GM23338 (cell line): ENCODE data around the gene AEBP2. TPM values are rescaled to one million over a fixed set of nuclear protein-coding genes. Genes with fewer than 3 reads are reported as not detected.

Source experiments
- ATAC-seq: fragments of 200-7000 bp; cut with Tn5 transposase; 3 replicates; pipeline ENCODE4 v1.9.1; 2020
- DNase-seq: peaks from one replicate; pipeline ENCODE4 v3.0.0-alpha.2; 2015; ENCODE audit warnings: low spot score
- H2AFZ ChIP-seq: fragments of 200-600 bp; sonication (generic); 2 replicates; pipeline ENCODE4 v1.8.0; 2016; ENCODE audit warnings: antibody characterized with exemption, mild to moderate bottlenecking, moderate library complexity
- H3F3A ChIP-seq: fragments of 200-600 bp; sonication (generic); replicated peaks from 2 replicates; pipeline ENCODE4 v1.8.0; 2017; ENCODE audit warnings: antibody characterized with exemption, mixed run types, low read depth
- H3K27ac ChIP-seq: fragments of 200-600 bp; sonication (generic); 2 replicates; pipeline ENCODE4 v1.6.1; 2016; ENCODE audit warnings: low read depth
- H3K27me3 ChIP-seq: fragments of 200-600 bp; sonication (generic); 2 replicates; pipeline ENCODE4 v1.8.0; 2016; ENCODE audit warnings: mild to moderate bottlenecking, mixed run types, moderate library complexity; ENCODE audit not compliant: insufficient read depth
- H3K36me3 ChIP-seq: fragments of 200-600 bp; sonication (generic); 2 replicates; pipeline ENCODE4 v1.8.0; 2016; ENCODE audit warnings: mild to moderate bottlenecking; ENCODE audit not compliant: insufficient read depth
- H3K4me1 ChIP-seq: fragments of 200-600 bp; sonication (generic); 2 replicates; pipeline ENCODE4 v1.8.0; 2016; ENCODE audit warnings: mild to moderate bottlenecking, moderate library complexity; ENCODE audit not compliant: insufficient read depth
- H3K4me2 ChIP-seq: fragments of 200-600 bp; sonication (generic); 2 replicates; pipeline ENCODE4 v1.7.1; 2017; ENCODE audit warnings: mixed run types
- H3K4me3 ChIP-seq: fragments of 200-600 bp; sonication (generic); 2 replicates; pipeline ENCODE4 v1.6.1; 2016; ENCODE audit warnings: mixed run types
- H3K79me2 ChIP-seq: fragments of 200-600 bp; sonication (generic); replicated peaks from 2 replicates; pipeline ENCODE4 v1.8.0; 2017; ENCODE audit warnings: mild to moderate bottlenecking; ENCODE audit not compliant: insufficient read depth
- H3K9me2 ChIP-seq: fragments of 200-600 bp; sonication (generic); 2 replicates; pipeline ENCODE4 v1.8.0; 2017; ENCODE audit not compliant: insufficient read depth
- H4K20me1 ChIP-seq: fragments of 200-600 bp; sonication (generic); replicated peaks from 2 replicates; pipeline ENCODE4 v1.8.0; 2017; ENCODE audit warnings: mild to moderate bottlenecking; ENCODE audit not compliant: insufficient read depth
- H3K27ac Mint-ChIP-seq: 2 replicates; pipeline ENCODE4 v1.8.0; 2020; ENCODE audit warnings: inconsistent platforms, mild to moderate bottlenecking, moderate library complexity, mixed read lengths
- H3K27me3 Mint-ChIP-seq: 3 replicates; pipeline ENCODE4 v1.8.0; 2022; ENCODE audit warnings: low read depth, mild to moderate bottlenecking, moderate library complexity, mixed read lengths, inconsistent platforms; ENCODE audit not compliant: insufficient read depth, poor library complexity
- H3K36me3 Mint-ChIP-seq: 3 replicates; pipeline ENCODE4 v1.8.0; 2021; ENCODE audit warnings: low read depth, mild to moderate bottlenecking, inconsistent platforms, moderate library complexity, mixed read lengths
- H3K4me1 Mint-ChIP-seq: 3 replicates; pipeline ENCODE4 v1.8.0; 2020; ENCODE audit warnings: mild to moderate bottlenecking, inconsistent platforms, mixed read lengths
- H3K4me3 Mint-ChIP-seq: 3 replicates; pipeline ENCODE4 v1.8.0; 2021; ENCODE audit warnings: moderate library complexity, mild to moderate bottlenecking, inconsistent platforms, mixed read lengths
- H3K9me3 Mint-ChIP-seq: 3 replicates; pipeline ENCODE4 v1.8.0; 2020; ENCODE audit warnings: moderate library complexity, mild to moderate bottlenecking, inconsistent platforms, mixed read lengths
- CREB1 ChIP-seq: fragments of 250-450 bp; sonication (Bioruptor Pico); IDR thresholded peaks from 2 replicates; pipeline ENCODE4 v1.5.0; 2020; ENCODE audit warnings: low read depth, mild to moderate bottlenecking, moderate library complexity
- CTCF ChIP-seq, 2 experiments: fragments of 200-600 bp in 1 of 2; sonication (generic) in 1 of 2; conservative IDR thresholded peaks; 2 replicates each; pipeline versions ENCODE4 v1.5.1 to v1.6.1; 2016 to 2017; ENCODE audit warnings: antibody characterized with exemption in 2 of 2, low read depth in 2 of 2, mild to moderate bottlenecking in 2 of 2, moderate library complexity in 1 of 2
- EZH2 ChIP-seq: fragments of 200-600 bp; sonication (generic); IDR thresholded peaks from one replicate; pipeline ENCODE4 v1.8.0; 2017; ENCODE audit warnings: antibody characterized with exemption, mild to moderate bottlenecking, low read depth; ENCODE audit not compliant: unreplicated experiment
- EZH2phosphoT487 ChIP-seq: fragments of 200-600 bp; sonication (generic); IDR thresholded peaks from one replicate; pipeline ENCODE4 v1.8.1; 2018; ENCODE audit warnings: antibody characterized with exemption; ENCODE audit not compliant: unreplicated experiment
- JUNB ChIP-seq: IDR thresholded peaks from one replicate; pipeline ENCODE4 v1.6.1; 2016; ENCODE audit warnings: antibody characterized with exemption; ENCODE audit not compliant: unreplicated experiment
- NANOG ChIP-seq: IDR thresholded peaks from 2 replicates; pipeline ENCODE4 v1.6.1; 2016; ENCODE audit warnings: antibody characterized with exemption, borderline replicate concordance
- POLR2AphosphoS5 ChIP-seq: IDR thresholded peaks from 2 replicates; pipeline ENCODE4 v1.6.1; 2016; ENCODE audit warnings: antibody characterized with exemption, low read depth
- REST ChIP-seq: IDR thresholded peaks from one replicate; pipeline ENCODE4 v1.6.1; 2018; ENCODE audit warnings: antibody characterized with exemption; ENCODE audit not compliant: unreplicated experiment
- STAT1 ChIP-seq: IDR thresholded peaks from one replicate; pipeline ENCODE4 v1.6.1; 2016; ENCODE audit warnings: antibody characterized with exemption; ENCODE audit not compliant: unreplicated experiment
- ZNF114 ChIP-seq: fragments of 250-450 bp; sonication (Bioruptor Pico); IDR thresholded peaks from 2 replicates; pipeline ENCODE4 v1.5.0; 2020; ENCODE audit warnings: mild to moderate bottlenecking, moderate library complexity
- ZNF331 ChIP-seq: fragments of 250-450 bp; sonication (Bioruptor Pico); IDR thresholded peaks from 2 replicates; pipeline ENCODE4 v1.5.0; 2020; ENCODE audit warnings: low read depth, mild to moderate bottlenecking, moderate library complexity
- polyA plus RNA-seq: library from polyadenylated mRNA; unstranded; fragments of >200 nt; fragmentation: Nextera tagmentation; extraction: Ambion mirVana; gene quantifications from 2 replicates; pipeline ENCODE4 v1.2.1, GENCODE V29; 2016
- total RNA-seq: library from RNA; depleted of rRNA; stranded (reverse); fragments of >200 nt; shearing (Covaris generic); gene quantifications from 2 replicates; pipeline ENCODE4 v1.2.3, GENCODE V29; 2014
- TF ChIP-seq, protein P1 (sequence below): IDR thresholded peaks from 2 replicates; pipeline ENCODE4 v1.6.1; 2016; ENCODE audit warnings: antibody characterized with exemption
- TF ChIP-seq, protein P2 (sequence below): fragments of 250-450 bp; sonication (Bioruptor Pico); IDR thresholded peaks from 2 replicates; pipeline ENCODE4 v1.5.0; 2020; ENCODE audit warnings: mild to moderate bottlenecking, moderate library complexity

Gene AEBP2
- total and polyA plus RNA-seq, 2 experiments from 2014 or later = 39.3 to 48.1 TPM

GRCh38 chr12:19428246-19428645, 11.0 kb upstream of the AEBP2 start:
- Histone ChIP-seq H3K27ac (no peak overlapping the region), H3K36me3 (no peaks in the 10 kb centered on the region; the same call in 1 of the 2 replicates), H3K9me2 (0 out of 2 replicates have a peak, but pooled peaks cover 3% of the 10 kb centered on the region), H3K4me2 (no peak overlapping the region), H3K4me3 (no peak overlapping the region), H2AFZ (no peak overlapping the region), H3K79me2 (no peaks in the 10 kb centered on the region), H3K27me3 (no peaks in the 10 kb centered on the region), H3F3A (no peaks in the 10 kb centered on the region), H4K20me1 (no peaks in the 10 kb centered on the region), H3K4me1 (no peaks in the 10 kb centered on the region)
- no peak for ATAC-seq
- Mint-ChIP-seq H3K4me3 (no peak overlapping the region), H3K27me3 (peaks cover 7% of the 10 kb centered on the region), H3K4me1 (peaks cover 6% of the 10 kb centered on the region), H3K9me3 (peaks cover 34% of the 10 kb centered on the region; the same call in 2 of the 3 replicates), H3K36me3 (peaks cover 37% of the 10 kb centered on the region), H3K27ac (no peak overlapping the region)
- no peak for TF ChIP-seq POLR2AphosphoS5
- TF ChIP-seq STAT1 = no peak
- no peak for TF ChIP-seq NANOG
- TF ChIP-seq, protein P1, sequence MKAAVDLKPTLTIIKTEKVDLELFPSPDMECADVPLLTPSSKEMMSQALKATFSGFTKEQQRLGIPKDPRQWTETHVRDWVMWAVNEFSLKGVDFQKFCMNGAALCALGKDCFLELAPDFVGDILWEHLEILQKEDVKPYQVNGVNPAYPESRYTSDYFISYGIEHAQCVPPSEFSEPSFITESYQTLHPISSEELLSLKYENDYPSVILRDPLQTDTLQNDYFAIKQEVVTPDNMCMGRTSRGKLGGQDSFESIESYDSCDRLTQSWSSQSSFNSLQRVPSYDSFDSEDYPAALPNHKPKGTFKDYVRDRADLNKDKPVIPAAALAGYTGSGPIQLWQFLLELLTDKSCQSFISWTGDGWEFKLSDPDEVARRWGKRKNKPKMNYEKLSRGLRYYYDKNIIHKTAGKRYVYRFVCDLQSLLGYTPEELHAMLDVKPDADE = no peak
- TF ChIP-seq EZH2phosphoT487 = no peak
- no peak for TF ChIP-seq EZH2
- TF ChIP-seq REST = no peak
- TF ChIP-seq, protein P2, sequence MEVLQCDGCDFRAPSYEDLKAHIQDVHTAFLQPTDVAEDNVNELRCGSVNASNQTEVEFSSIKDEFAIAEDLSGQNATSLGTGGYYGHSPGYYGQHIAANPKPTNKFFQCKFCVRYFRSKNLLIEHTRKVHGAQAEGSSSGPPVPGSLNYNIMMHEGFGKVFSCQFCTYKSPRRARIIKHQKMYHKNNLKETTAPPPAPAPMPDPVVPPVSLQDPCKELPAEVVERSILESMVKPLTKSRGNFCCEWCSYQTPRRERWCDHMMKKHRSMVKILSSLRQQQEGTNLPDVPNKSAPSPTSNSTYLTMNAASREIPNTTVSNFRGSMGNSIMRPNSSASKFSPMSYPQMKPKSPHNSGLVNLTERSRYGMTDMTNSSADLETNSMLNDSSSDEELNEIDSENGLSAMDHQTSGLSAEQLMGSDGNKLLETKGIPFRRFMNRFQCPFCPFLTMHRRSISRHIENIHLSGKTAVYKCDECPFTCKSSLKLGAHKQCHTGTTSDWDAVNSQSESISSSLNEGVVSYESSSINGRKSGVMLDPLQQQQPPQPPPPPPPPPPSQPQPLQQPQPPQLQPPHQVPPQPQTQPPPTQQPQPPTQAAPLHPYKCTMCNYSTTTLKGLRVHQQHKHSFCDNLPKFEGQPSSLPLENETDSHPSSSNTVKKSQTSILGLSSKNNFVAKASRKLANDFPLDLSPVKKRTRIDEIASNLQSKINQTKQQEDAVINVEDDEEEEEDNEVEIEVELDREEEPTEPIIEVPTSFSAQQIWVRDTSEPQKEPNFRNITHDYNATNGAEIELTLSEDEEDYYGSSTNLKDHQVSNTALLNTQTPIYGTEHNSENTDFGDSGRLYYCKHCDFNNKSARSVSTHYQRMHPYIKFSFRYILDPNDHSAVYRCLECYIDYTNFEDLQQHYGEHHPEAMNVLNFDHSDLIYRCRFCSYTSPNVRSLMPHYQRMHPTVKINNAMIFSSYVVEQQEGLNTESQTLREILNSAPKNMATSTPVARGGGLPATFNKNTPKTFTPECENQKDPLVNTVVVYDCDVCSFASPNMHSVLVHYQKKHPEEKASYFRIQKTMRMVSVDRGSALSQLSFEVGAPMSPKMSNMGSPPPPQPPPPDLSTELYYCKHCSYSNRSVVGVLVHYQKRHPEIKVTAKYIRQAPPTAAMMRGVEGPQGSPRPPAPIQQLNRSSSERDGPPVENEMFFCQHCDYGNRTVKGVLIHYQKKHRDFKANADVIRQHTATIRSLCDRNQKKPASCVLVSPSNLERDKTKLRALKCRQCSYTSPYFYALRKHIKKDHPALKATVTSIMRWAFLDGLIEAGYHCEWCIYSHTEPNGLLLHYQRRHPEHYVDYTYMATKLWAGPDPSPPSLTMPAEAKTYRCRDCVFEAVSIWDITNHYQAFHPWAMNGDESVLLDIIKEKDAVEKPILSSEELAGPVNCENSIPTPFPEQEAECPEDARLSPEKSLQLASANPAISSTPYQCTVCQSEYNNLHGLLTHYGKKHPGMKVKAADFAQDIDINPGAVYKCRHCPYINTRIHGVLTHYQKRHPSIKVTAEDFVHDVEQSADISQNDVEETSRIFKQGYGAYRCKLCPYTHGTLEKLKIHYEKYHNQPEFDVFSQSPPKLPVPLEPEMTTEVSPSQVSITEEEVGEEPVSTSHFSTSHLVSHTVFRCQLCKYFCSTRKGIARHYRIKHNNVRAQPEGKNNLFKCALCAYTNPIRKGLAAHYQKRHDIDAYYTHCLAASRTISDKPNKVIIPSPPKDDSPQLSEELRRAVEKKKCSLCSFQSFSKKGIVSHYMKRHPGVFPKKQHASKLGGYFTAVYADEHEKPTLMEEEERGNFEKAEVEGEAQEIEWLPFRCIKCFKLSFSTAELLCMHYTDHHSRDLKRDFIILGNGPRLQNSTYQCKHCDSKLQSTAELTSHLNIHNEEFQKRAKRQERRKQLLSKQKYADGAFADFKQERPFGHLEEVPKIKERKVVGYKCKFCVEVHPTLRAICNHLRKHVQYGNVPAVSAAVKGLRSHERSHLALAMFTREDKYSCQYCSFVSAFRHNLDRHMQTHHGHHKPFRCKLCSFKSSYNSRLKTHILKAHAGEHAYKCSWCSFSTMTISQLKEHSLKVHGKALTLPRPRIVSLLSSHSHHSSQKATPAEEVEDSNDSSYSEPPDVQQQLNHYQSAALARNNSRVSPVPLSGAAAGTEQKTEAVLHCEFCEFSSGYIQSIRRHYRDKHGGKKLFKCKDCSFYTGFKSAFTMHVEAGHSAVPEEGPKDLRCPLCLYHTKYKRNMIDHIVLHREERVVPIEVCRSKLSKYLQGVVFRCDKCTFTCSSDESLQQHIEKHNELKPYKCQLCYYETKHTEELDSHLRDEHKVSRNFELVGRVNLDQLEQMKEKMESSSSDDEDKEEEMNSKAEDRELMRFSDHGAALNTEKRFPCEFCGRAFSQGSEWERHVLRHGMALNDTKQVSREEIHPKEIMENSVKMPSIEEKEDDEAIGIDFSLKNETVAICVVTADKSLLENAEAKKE (CRISPR knock-in tag) = no peak
- TF ChIP-seq ZNF114 = no peak
- no peak for TF ChIP-seq CTCF (conservative IDR thresholded peaks at IDR 0.05; ENCODE audit: low read depth in 2 of 2)
- TF ChIP-seq CREB1 (CRISPR knock-in tag) = no peak
- TF ChIP-seq ZNF331 (CRISPR knock-in tag) = no peak
- no peak for TF ChIP-seq JUNB
- DNase-seq = no peak
